ENCODE measurements around the gene TCF3. TPM values are rescaled to one million over a fixed set of nuclear protein-coding genes. Genes with fewer than 3 reads are reported as not detected.
"Not testable (repeated sequence)": the region's sequence is repeated elsewhere in the genome, so short reads cannot be mapped to it uniquely, and the experiment has no call there.

Gene TCF3
- total RNA-seq, 1 donor from 2014 or later = 44.4 TPM

GRCh38 chr19:1672769-1673644 lies 20.6 kb upstream of the TCF3 start:
- no peak for DNase-seq (ENCODE audit: low spot score)

GRCh38 chr19:1672038-1672768 lies 19.8 kb upstream of the TCF3 start:
- DNase-seq (ENCODE audit: low spot score) = no peak

- no peak for DNase-seq (ENCODE audit: low spot score)
Observed at GRCh38 chr19:1671716-1672037, 19.3 kb upstream of the TCF3 start.

GRCh38 chr19:1670747-1671146 lies 18.3 kb upstream of the TCF3 start:
- not testable (repeated sequence) for DNase-seq (ENCODE audit: low spot score)

- no peak for DNase-seq (ENCODE audit: low spot score)
Observed at GRCh38 chr19:1668486-1669270, 16.3 kb upstream of the TCF3 start.

- no peak for DNase-seq (ENCODE audit: low spot score)
Observed at GRCh38 chr19:1668048-1668485, 15.7 kb upstream of the TCF3 start.

- no peak for DNase-seq (ENCODE audit: low spot score)
Observed at GRCh38 chr19:1665565-1666047, 13.2 kb upstream of the TCF3 start.

- DNase-seq (ENCODE audit: low spot score) = no peak
Observed at GRCh38 chr19:1663852-1664251, 11.4 kb upstream of the TCF3 start.

- DNase-seq (ENCODE audit: low spot score) = not testable (repeated sequence)
Observed at GRCh38 chr19:1663227-1663626, 10.8 kb upstream of the TCF3 start.

- DNase-seq (ENCODE audit: low spot score) = no peak
Observed at GRCh38 chr19:1661995-1662394, 9.6 kb upstream of the TCF3 start.

- no peak for DNase-seq (ENCODE audit: low spot score)
Observed at GRCh38 chr19:1659084-1659427, 6.6 kb upstream of the TCF3 start.

GRCh38 chr19:1658150-1659083 lies 6.0 kb upstream of the TCF3 start:
- DNase-seq (ENCODE audit: low spot score) = no peak

GRCh38 chr19:1657746-1658145 lies 5.3 kb upstream of the TCF3 start:
- DNase-seq (ENCODE audit: low spot score) = no peak

GRCh38 chr19:1656988-1657536 lies 4.6 kb upstream of the TCF3 start:
- DNase-seq (ENCODE audit: low spot score) = no peak

- DNase-seq (ENCODE audit: low spot score) = no peak
Observed at GRCh38 chr19:1655987-1656608, 3.7 kb upstream of the TCF3 start.

- DNase-seq (ENCODE audit: low spot score) = no peak
Observed at GRCh38 chr19:1655131-1655981, 2.9 kb upstream of the TCF3 start.

GRCh38 chr19:1654178-1654792 lies 1.9 kb upstream of the TCF3 start:
- no peak for DNase-seq (ENCODE audit: low spot score)

- DNase-seq (ENCODE audit: low spot score) = no peak
Observed at GRCh38 chr19:1653300-1653628, 849 bp upstream of the TCF3 start.

All from mesenteric fat pad (tissue), 1 donor.